KMS-11 (cell line): Measurements from ENCODE around the gene ZNF160.

Experiments used
- H2AFZ ChIP-seq: fragments of 200-600 bp; sonication (generic); 2 replicates; pipeline ENCODE4 v1.6.1; 2016; ENCODE audit warnings: antibody characterized with exemption, mixed run types, low read depth
- H3K27ac ChIP-seq: fragments of 200-600 bp; sonication (generic); 2 replicates; pipeline ENCODE4 v1.6.1; 2016; ENCODE audit warnings: mild to moderate bottlenecking, mixed run types
- H3K27me3 ChIP-seq: fragments of 200-600 bp; sonication (generic); 2 replicates; pipeline ENCODE4 v1.6.1; 2017; ENCODE audit warnings: mild to moderate bottlenecking, low read depth, mixed run types, moderate library complexity; ENCODE audit not compliant: insufficient read depth
- H3K36me3 ChIP-seq: fragments of 200-600 bp; sonication (generic); 2 replicates; pipeline ENCODE4 v1.6.1; 2017; ENCODE audit warnings: mild to moderate bottlenecking, mixed run types; ENCODE audit not compliant: insufficient read depth
- H3K4me1 ChIP-seq: fragments of 200-600 bp; sonication (generic); 2 replicates; pipeline ENCODE4 v1.6.1; 2016; ENCODE audit warnings: mild to moderate bottlenecking, low read depth, mixed run types; ENCODE audit not compliant: poor library complexity, severe bottlenecking
- H3K4me2 ChIP-seq: fragments of 200-600 bp; sonication (generic); 2 replicates; pipeline ENCODE4 v1.7.0; 2016; ENCODE audit warnings: mild to moderate bottlenecking, mixed run types
- H3K4me3 ChIP-seq: fragments of 200-600 bp; sonication (generic); IDR thresholded peaks from 2 replicates; pipeline ENCODE4 v1.6.1; 2017; ENCODE audit warnings: low read depth, low read length, mixed read lengths; ENCODE audit not compliant: insufficient read depth
- H3K79me2 ChIP-seq: fragments of 200-600 bp; sonication (generic); 2 replicates; pipeline ENCODE4 v1.6.1; 2016; ENCODE audit warnings: low read depth, mixed run types; ENCODE audit not compliant: insufficient read depth
- H3K9ac ChIP-seq: fragments of 200-600 bp; sonication (generic); 2 replicates; pipeline ENCODE4 v1.6.1; 2016; ENCODE audit warnings: mild to moderate bottlenecking, mixed run types
- H4K20me1 ChIP-seq: fragments of 200-600 bp; sonication (generic); 2 replicates; pipeline ENCODE4 v1.6.1; 2016; ENCODE audit warnings: mild to moderate bottlenecking, mixed run types; ENCODE audit not compliant: insufficient read depth
- CTCF ChIP-seq: fragments of 200-600 bp; sonication (generic); conservative IDR thresholded peaks from 2 replicates; pipeline ENCODE4 v1.6.1; 2017; ENCODE audit warnings: low read depth, mild to moderate bottlenecking, antibody characterized with exemption, low read length, moderate library complexity, mixed read lengths

The ZNF160 gene

DNA sequence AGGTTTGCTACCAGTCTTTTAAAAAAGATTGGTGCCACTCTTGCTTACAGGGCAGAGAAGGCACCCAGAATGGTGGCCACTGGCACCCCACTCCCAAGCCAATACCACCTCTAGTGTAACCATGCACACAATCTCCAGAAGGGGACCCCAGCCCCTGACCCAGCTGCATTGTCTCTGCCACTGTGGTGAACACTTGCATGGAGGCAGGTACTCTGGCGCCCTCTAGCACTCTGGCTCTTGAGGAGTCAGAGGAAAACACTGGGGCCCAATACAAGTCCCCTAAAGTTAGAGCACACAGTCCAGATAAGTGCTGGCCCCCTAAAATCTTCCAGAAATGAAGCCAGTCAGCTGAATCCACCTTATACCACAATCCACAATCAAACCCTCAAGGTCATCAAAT lies 83.5 kb downstream of the ZNF160 start:
- Histone ChIP-seq H3K27ac (no peak overlapping the region), H3K4me2 (no peak overlapping the region), H3K27me3 (no peaks in the 10 kb centered on the region), H3K36me3 (no peaks in the 10 kb centered on the region), H4K20me1 (no peaks in the 10 kb centered on the region), H2AFZ (no peak overlapping the region), H3K4me1 (no peaks in the 10 kb centered on the region), H3K4me3 (no peak overlapping the region), H3K9ac (no peak overlapping the region), H3K79me2 (no peaks in the 10 kb centered on the region)
- TF ChIP-seq CTCF = no peak
